ENCODE measurements around the gene UGDH. TPM values are rescaled to one million over a fixed set of nuclear protein-coding genes. Genes with fewer than 3 reads are reported as not detected.

UGDH gene
- polyA plus RNA-seq, 2 of the 4 experiments (the other 2 are of a cell fraction): 610 to 691 TPM

DNA sequence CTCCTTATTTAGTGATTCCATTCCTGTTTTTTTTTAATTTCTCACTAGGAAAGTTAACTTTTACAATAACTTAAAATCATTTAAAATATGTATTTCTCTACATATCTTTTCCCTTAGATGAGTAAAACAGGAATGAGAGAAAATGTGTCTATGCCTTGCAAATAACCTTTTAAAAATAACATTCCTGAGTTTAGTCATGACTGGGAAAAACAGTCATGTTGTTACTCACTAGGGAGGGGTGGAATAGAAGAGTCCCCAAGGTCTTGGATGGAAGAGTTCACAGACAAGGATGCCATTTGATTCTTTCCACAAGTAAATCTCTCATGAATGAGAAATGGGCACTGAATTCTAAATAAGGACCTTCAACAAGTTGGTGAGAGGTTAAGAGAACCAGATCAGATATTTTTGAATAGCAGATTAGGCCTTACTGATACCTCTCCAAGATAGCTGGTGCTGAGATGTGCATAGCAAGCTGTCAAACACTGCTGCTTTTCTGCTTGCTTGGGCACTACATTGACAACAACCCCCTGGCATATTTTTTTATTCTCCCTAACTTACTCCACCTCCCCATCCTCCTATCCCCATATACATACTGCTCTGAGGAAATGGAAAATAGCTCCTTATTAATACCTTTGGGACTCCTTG lies 25.1 kb downstream of the UGDH start:
- peak overlapping the region; percentile 44 for H3K4me2 ChIP-seq
- ATAC-seq (peak; percentile 51 to 64), DNase-seq (ENCODE audit: low read depth in 1 of 2, low spot score in 1 of 2) (no peak), FAIRE-seq (no peak)
- peak overlapping the region; percentile 62 to 70 for H3K27ac ChIP-seq
- ChIA-PET CTCF (interaction anchor here (1.0 kb wide), 2 partner anchors 8 to 33 kb away, joined by 3 to 5 read pairs; no protein-coding TSS in a partner anchor), POLR2A (interaction anchor here (1.2 to 1.3 kb wide), 2 partner anchors 14 to 25 kb away, joined by 3 to 4 read pairs; partner anchors contain the start of gene UGDH)
- TF ChIP-seq, protein P1, sequence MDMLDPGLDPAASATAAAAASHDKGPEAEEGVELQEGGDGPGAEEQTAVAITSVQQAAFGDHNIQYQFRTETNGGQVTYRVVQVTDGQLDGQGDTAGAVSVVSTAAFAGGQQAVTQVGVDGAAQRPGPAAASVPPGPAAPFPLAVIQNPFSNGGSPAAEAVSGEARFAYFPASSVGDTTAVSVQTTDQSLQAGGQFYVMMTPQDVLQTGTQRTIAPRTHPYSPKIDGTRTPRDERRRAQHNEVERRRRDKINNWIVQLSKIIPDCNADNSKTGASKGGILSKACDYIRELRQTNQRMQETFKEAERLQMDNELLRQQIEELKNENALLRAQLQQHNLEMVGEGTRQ (IDR thresholded peaks at IDR 0.05): no peak
- no peak for TF ChIP-seq POLR2A (IDR thresholded peaks at IDR 0.05; ENCODE audit: low read length)
- TF ChIP-seq HOXB13 (CRISPR knock-in tag; IDR thresholded peaks at IDR 0.05; ENCODE audit: low read depth): no peak
- no peak for TF ChIP-seq HES2 (IDR thresholded peaks at IDR 0.05)
- TF ChIP-seq ZC3H11A (IDR thresholded peaks at IDR 0.05): no peak
- no peak for TF ChIP-seq SMC3 (IDR thresholded peaks at IDR 0.05)
- TF ChIP-seq JUN (IDR thresholded peaks at IDR 0.05): 0 out of 5 replicates have a peak, but pooled peaks of 1 of the 2 experiments have one; percentile 28
- no peak for TF ChIP-seq BHLHE40 (IDR thresholded peaks at IDR 0.05; ENCODE audit: low read depth, low read length)
- TF ChIP-seq, protein P2, sequence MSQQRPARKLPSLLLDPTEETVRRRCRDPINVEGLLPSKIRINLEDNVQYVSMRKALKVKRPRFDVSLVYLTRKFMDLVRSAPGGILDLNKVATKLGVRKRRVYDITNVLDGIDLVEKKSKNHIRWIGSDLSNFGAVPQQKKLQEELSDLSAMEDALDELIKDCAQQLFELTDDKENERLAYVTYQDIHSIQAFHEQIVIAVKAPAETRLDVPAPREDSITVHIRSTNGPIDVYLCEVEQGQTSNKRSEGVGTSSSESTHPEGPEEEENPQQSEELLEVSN (IDR thresholded peaks at IDR 0.05; ENCODE audit: borderline replicate concordance, low read depth): no peak
- TF ChIP-seq CEBPB (IDR thresholded peaks at IDR 0.05): no peak
- TF ChIP-seq RFX5 (IDR thresholded peaks at IDR 0.05): no peak
- TF ChIP-seq RNF2 (IDR thresholded peaks at IDR 0.05; ENCODE audit: borderline replicate concordance, low read depth): no peak
- no peak for TF ChIP-seq FOSL2 (IDR thresholded peaks at IDR 0.05)
- peak; percentile 51 for TF ChIP-seq FOSL2 (CRISPR knock-in tag; IDR thresholded peaks at IDR 0.05)
- no peak for TF ChIP-seq KDM1A (IDR thresholded peaks at IDR 0.05; ENCODE audit: low read depth)
- TF ChIP-seq HEYL (CRISPR knock-in tag; IDR thresholded peaks at IDR 0.05): no peak
- no peak for TF ChIP-seq FOXS1 (CRISPR knock-in tag; IDR thresholded peaks at IDR 0.05)
- TF ChIP-seq JUNB (IDR thresholded peaks at IDR 0.05): no peak
- peaks cover 93% of the 10 kb centered on the region for H3K4me1 ChIP-seq
- H3K9me3 ChIP-seq: no peaks in the 10 kb centered on the region
- H3K4me3 ChIP-seq: no peak overlapping the region

DNA sequence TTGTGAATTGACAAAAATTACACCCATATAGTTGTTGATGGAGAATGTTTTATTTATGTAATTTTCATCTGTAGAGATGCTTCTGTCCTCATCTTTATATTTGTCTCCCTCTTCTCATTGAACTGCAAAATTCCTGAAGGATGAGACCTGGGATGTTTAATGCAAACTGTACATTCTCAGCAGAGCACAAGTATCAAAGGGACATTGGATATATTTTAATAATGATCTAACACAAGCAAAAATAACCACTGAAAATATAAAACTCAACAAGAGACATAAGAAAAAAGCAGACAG lies 28.6 kb downstream of the UGDH start:
- CTCF ChIA-PET: no interaction called here
- ATAC-seq (no peak), FAIRE-seq (no peak), DNase-seq (ENCODE audit: low read depth in 1 of 2, low spot score in 1 of 2) (no peak)
- Histone ChIP-seq H3K4me2 (peak overlapping the region; percentile 4; the same call in 1 of the 3 replicates), H3K9me3 (no peaks in the 10 kb centered on the region), H3K27ac (peak overlapping the region; percentile 41 to 76; a peak in 5 of 6 replicates), H3K4me1 (peaks cover 74% of the 10 kb centered on the region), H3K4me3 (no peak overlapping the region)
- no peak for TF ChIP-seq CEBPB (IDR thresholded peaks at IDR 0.05)
- TF ChIP-seq, protein P3, sequence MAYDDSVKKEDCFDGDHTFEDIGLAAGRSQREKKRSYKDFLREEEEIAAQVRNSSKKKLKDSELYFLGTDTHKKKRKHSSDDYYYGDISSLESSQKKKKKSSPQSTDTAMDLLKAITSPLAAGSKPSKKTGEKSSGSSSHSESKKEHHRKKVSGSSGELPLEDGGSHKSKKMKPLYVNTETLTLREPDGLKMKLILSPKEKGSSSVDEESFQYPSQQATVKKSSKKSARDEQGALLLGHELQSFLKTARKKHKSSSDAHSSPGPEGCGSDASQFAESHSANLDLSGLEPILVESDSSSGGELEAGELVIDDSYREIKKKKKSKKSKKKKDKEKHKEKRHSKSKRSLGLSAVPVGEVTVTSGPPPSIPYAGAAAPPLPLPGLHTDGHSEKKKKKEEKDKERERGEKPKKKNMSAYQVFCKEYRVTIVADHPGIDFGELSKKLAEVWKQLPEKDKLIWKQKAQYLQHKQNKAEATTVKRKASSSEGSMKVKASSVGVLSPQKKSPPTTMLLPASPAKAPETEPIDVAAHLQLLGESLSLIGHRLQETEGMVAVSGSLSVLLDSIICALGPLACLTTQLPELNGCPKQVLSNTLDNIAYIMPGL (CRISPR knock-in tag; IDR thresholded peaks at IDR 0.05; ENCODE audit: borderline replicate concordance): peak; percentile 51; the same call in 1 of the 2 replicates
- POLR2A ChIA-PET: no interaction called here

DNA sequence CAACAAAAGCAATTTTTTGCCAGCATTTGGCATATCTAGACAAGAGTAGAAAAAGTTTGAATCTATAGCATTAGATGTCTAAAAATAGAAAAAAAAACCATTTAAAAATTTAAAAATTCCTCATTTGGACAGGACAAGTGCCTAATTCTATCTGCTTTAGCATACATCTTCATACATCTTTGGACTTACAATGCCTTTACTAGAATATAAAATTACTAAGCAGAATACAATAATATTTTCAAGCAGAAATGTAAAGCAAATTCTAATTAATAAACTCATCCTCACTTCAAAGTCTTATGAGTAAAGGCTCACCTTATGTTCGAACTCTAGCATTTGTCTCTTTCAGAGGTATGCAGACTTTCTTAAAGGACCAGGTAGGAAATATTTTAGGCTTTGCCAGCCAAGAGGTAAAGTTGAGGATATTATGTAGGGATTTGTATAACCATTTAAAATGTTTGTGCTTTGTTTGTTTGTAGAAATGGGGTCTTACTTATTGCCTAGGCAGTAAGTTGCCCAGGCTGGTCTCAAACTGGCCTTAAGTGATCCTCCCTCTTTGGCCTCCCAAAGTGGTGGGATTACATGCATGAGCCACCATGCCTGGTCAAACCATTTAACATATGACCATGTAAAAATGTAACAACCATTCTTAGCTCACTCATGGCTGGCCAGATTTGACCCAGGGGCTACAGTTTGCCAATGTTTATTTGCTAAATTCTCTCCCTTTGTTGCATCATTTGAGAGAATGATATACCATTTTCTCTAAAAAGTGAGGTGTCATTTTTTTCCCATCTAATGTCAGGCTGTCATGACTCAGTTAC lies 29.1 kb downstream of the UGDH start:
- WGBS (ENCODE audit: missing lambda C conversion rate): 36% methylated on average over 1 of the region's 1 CpG
- peak overlapping the region; percentile 41 to 76; a peak in 4 of 6 replicates for H3K27ac ChIP-seq
- no peak for FAIRE-seq
- no peak overlapping the region for H3K4me3 ChIP-seq
- peak in 1 of 2 experiments; percentile 57 for DNase-seq (ENCODE audit: low read depth in 1 of 2, low spot score in 1 of 2)
- peaks cover 69% of the 10 kb centered on the region for H3K4me1 ChIP-seq
- ChIA-PET POLR2A (no interaction called here), CTCF (interaction anchor here (2.9 kb wide), 1 partner anchor 29 kb away, joined by 12 read pairs; no protein-coding TSS in a partner anchor)
- no peaks in the 10 kb centered on the region for H3K9me3 ChIP-seq
- peak overlapping the region; percentile 4; the same call in 1 of the 3 replicates for H3K4me2 ChIP-seq
- no peak for ATAC-seq
- TF ChIP-seq MAFK (IDR thresholded peaks at IDR 0.05; ENCODE audit: partially characterized antibody): no peak
- no peak for TF ChIP-seq FOSL2 (IDR thresholded peaks at IDR 0.05)
- peak; percentile 40; the same call in 1 of the 2 replicates for TF ChIP-seq FOSL2 (CRISPR knock-in tag; IDR thresholded peaks at IDR 0.05)
- no peak for TF ChIP-seq ZSCAN20 (CRISPR knock-in tag; IDR thresholded peaks at IDR 0.05)
- no peak for TF ChIP-seq PBX3 (IDR thresholded peaks at IDR 0.05)
- peak; percentile 82 for TF ChIP-seq FOSB (CRISPR knock-in tag; IDR thresholded peaks at IDR 0.05)
- TF ChIP-seq, protein P3 (CRISPR knock-in tag; IDR thresholded peaks at IDR 0.05; ENCODE audit: borderline replicate concordance): no peak
- TF ChIP-seq EHF (CRISPR knock-in tag; IDR thresholded peaks at IDR 0.05): no peak
- no peak for TF ChIP-seq HOXB13 (CRISPR knock-in tag; IDR thresholded peaks at IDR 0.05; ENCODE audit: low read depth)
- TF ChIP-seq TFCP2L1 (CRISPR knock-in tag; IDR thresholded peaks at IDR 0.05): 0 out of 2 replicates have a peak, but pooled peaks have one; percentile 23
- no peak for TF ChIP-seq FOXS1 (CRISPR knock-in tag; IDR thresholded peaks at IDR 0.05)
- TF ChIP-seq HOXA7 (CRISPR knock-in tag; IDR thresholded peaks at IDR 0.05): peak; percentile 94; the same call in 1 of the 2 replicates
- TF ChIP-seq GATA3 (IDR thresholded peaks at IDR 0.05; ENCODE audit: borderline replicate concordance): no peak
